HG02798 (cell line): Measurements from ENCODE around the gene TNFSF9.
"Not testable (repeated sequence)": the region's sequence is repeated elsewhere in the genome, so short reads cannot be mapped to it uniquely, and the experiment has no call there.

Source experiments
- ATAC-seq: cut with Tn5 transposase; IDR thresholded peaks from one replicate; pipeline ENCODE4 v1.9.1; 2021; ENCODE audit warnings: mild to moderate bottlenecking; ENCODE audit not compliant: unreplicated experiment, poor library complexity

Gene TNFSF9

GRCh38 chr19:6531163-6531955 lies 533 bp downstream of the TNFSF9 start:
- ATAC-seq, result no peak

- no peak for ATAC-seq
These were observed 1.1 kb downstream of the TNFSF9 start for GRCh38 chr19:6531956-6532243.

- no peak for ATAC-seq
These were observed 1.6 kb downstream of the TNFSF9 start for GRCh38 chr19:6532244-6532999.

- no peak for ATAC-seq
These were observed 2.1 kb downstream of the TNFSF9 start for GRCh38 chr19:6533000-6533328.

GRCh38 chr19:6533746-6534418 lies 3.1 kb downstream of the TNFSF9 start:
- no peak for ATAC-seq

- no peak for ATAC-seq
These were observed 3.7 kb downstream of the TNFSF9 start for GRCh38 chr19:6534451-6535093.

- ATAC-seq, result no peak
These were observed 4.8 kb downstream of the TNFSF9 start for GRCh38 chr19:6535558-6536137.

- no peak for ATAC-seq
These were observed 8.7 kb downstream of the TNFSF9 start for GRCh38 chr19:6539514-6539913.

- ATAC-seq, result no peak
These were observed 10.3 kb downstream of the TNFSF9 start for GRCh38 chr19:6540918-6541689.

GRCh38 chr19:6543866-6544347 lies 13.1 kb downstream of the TNFSF9 start:
- no peak for ATAC-seq

GRCh38 chr19:6550679-6551078 lies 19.9 kb downstream of the TNFSF9 start:
- not testable (repeated sequence) for ATAC-seq

GRCh38 chr19:6551091-6551490 lies 20.3 kb downstream of the TNFSF9 start:
- ATAC-seq, result no peak

GRCh38 chr19:6551607-6552450 lies 21.0 kb downstream of the TNFSF9 start:
- no peak for ATAC-seq

- ATAC-seq, result no peak
These were observed 25.2 kb downstream of the TNFSF9 start for GRCh38 chr19:6556043-6556449.

- no peak for ATAC-seq
These were observed 25.8 kb downstream of the TNFSF9 start for GRCh38 chr19:6556480-6557195.

- not testable (repeated sequence) for ATAC-seq
These were observed 31.6 kb downstream of the TNFSF9 start for GRCh38 chr19:6562437-6562836.

- no peak for ATAC-seq
These were observed 33.6 kb downstream of the TNFSF9 start for GRCh38 chr19:6564393-6564792.

GRCh38 chr19:6566727-6567126 lies 35.9 kb downstream of the TNFSF9 start:
- ATAC-seq, result not testable (repeated sequence)
